Liver (tissue), 9 donors: ENCODE measurements around the gene ZC3H7B. TPM values are rescaled to one million over a fixed set of nuclear protein-coding genes. Genes with fewer than 3 reads are reported as not detected.
A peak's percentile ranks its signal among the peaks of the same experiment; 100 is the strongest.

Experiments used
- DNase-seq: peaks from one replicate; pipeline ENCODE4 v3.0.0-alpha.2; 2017; ENCODE audit warnings: low spot score
- H3K27ac ChIP-seq, 2 donors: one replicate each; pipeline ENCODE4 v1.7.0; 2013; ENCODE audit warnings: inconsistent platforms in 2 of 2, low read length in 2 of 2, control low read depth in 1 of 2, low read depth in 1 of 2, mild to moderate bottlenecking in 1 of 2
- H3K27me3 ChIP-seq, 4 donors: one replicate each; pipeline versions ENCODE4 v1.6.1 to v1.7.0; 2013; ENCODE audit warnings: low read length in 3 of 4, inconsistent platforms in 1 of 4, mild to moderate bottlenecking in 1 of 4, moderate library complexity in 1 of 4; ENCODE audit not compliant: control insufficient read depth in 4 of 4, insufficient read depth in 4 of 4
- H3K36me3 ChIP-seq, 4 donors: one replicate each; pipeline versions ENCODE4 v1.6.1 to v1.7.0; 2013; ENCODE audit warnings: low read length in 3 of 4, mild to moderate bottlenecking in 3 of 4, low read depth in 1 of 4, moderate library complexity in 1 of 4; ENCODE audit not compliant: control insufficient read depth in 4 of 4, insufficient read depth in 3 of 4
- H3K4me1 ChIP-seq, 4 donors: one replicate each; pipeline versions ENCODE4 v1.6.1 to v1.7.0; 2013; ENCODE audit warnings: low read length in 3 of 4, mild to moderate bottlenecking in 3 of 4, moderate library complexity in 1 of 4; ENCODE audit not compliant: control insufficient read depth in 4 of 4, insufficient read depth in 4 of 4
- H3K4me3 ChIP-seq, 3 donors: one replicate each; pipeline versions ENCODE4 v1.6.1 to v1.7.0; 2013; ENCODE audit warnings: low read length in 3 of 3, control low read depth in 1 of 3, low read depth in 1 of 3, mild to moderate bottlenecking in 1 of 3
- H3K9ac ChIP-seq, 2 donors: one replicate each; pipeline ENCODE4 v1.7.0; 2013; ENCODE audit warnings: low read length in 2 of 2, mild to moderate bottlenecking in 2 of 2, moderate library complexity in 2 of 2, control low read depth in 1 of 2, low read depth in 1 of 2
- H3K9me3 ChIP-seq, 4 donors: one replicate each; pipeline versions ENCODE4 v1.6.1 to v1.7.0; 2013; ENCODE audit warnings: low read length in 3 of 4; ENCODE audit not compliant: control insufficient read depth in 4 of 4
- EGR1 ChIP-seq, 2 donors: IDR thresholded peaks; 2 replicates each; pipeline ENCODE4 v1.6.1; 2016 to 2018; ENCODE audit warnings: antibody characterized with exemption in 2 of 2, low read depth in 2 of 2
- FOXA1 ChIP-seq: IDR thresholded peaks from 2 replicates; pipeline ENCODE4 v1.6.1; 2016; ENCODE audit warnings: antibody characterized with exemption
- GABPA ChIP-seq, 2 donors: IDR thresholded peaks in 1 of 2; conservative IDR thresholded peaks in 1 of 2; 2 replicates each; pipeline ENCODE4 v1.6.1; 2016; ENCODE audit warnings: antibody characterized with exemption in 2 of 2, mild to moderate bottlenecking in 1 of 2, moderate library complexity in 1 of 2
- NR2F2 ChIP-seq: IDR thresholded peaks from 2 replicates; pipeline ENCODE4 v1.6.1; 2016; ENCODE audit warnings: antibody characterized with exemption
- RAD21 ChIP-seq, 2 donors: IDR thresholded peaks; 2 replicates each; pipeline ENCODE4 v1.6.1; 2016; ENCODE audit warnings: antibody characterized with exemption in 2 of 2, mild to moderate bottlenecking in 2 of 2
- SP1 ChIP-seq: IDR thresholded peaks from 2 replicates; pipeline ENCODE4 v1.6.1; 2018; ENCODE audit warnings: antibody characterized with exemption, mild to moderate bottlenecking
- YY1 ChIP-seq: IDR thresholded peaks from 2 replicates; pipeline ENCODE4 v1.6.1; 2016; ENCODE audit warnings: antibody characterized with exemption, mild to moderate bottlenecking
- WGBS: extraction: QIAGEN DNeasy Blood & Tissue Kit; methylation state at CpG from one replicate; pipeline ENCODE4 v1.1.7; 2013; 5-methylcytosine and 5-hydroxymethylcytosine counted together
- polyA plus RNA-seq, 2 donors: library from polyadenylated mRNA; stranded (reverse) in 1 of 2; unstranded in 1 of 2; fragments of 200-250 nt in 1 of 2; fragments of >200 nt in 1 of 2; fragmentation: Nextera tagmentation in 1 of 2; extraction: Ambion mirVana in 1 of 2; gene quantifications; one replicate each; pipeline versions ENCODE4 v1.2.1 to v1.2.3, GENCODE V29; 2013 to 2015
- total RNA-seq, 2 donors: library from RNA; depleted of rRNA; stranded (reverse); fragments of >200 nt; gene quantifications; one replicate each; pipeline ENCODE4 v1.2.3, GENCODE V29; 2014
- TF ChIP-seq, protein P1 (sequence below): IDR thresholded peaks from 2 replicates; pipeline ENCODE4 v1.6.1; 2016; ENCODE audit warnings: antibody characterized with exemption
- TF ChIP-seq, protein P2 (sequence below): fragments of 150-350 bp; IDR thresholded peaks from 2 replicates; pipeline ENCODE4 v1.5.1; 2017; ENCODE audit warnings: improper control_type of control experiment, low read depth, low read length; ENCODE audit not compliant: missing input control
- TF ChIP-seq, protein P3 (sequence below): IDR thresholded peaks from 2 replicates; pipeline ENCODE4 v1.6.1; 2016; ENCODE audit warnings: antibody characterized with exemption
- donor health status: healthy.
- donor health status: healthy.
- donor health status: healthy.
- donor health status: healthy.
- donor health status: healthy.

Gene ZC3H7B
- total and polyA plus RNA-seq, 4 donors = 6.6 to 50.2 (median 26.1) TPM

DNA sequence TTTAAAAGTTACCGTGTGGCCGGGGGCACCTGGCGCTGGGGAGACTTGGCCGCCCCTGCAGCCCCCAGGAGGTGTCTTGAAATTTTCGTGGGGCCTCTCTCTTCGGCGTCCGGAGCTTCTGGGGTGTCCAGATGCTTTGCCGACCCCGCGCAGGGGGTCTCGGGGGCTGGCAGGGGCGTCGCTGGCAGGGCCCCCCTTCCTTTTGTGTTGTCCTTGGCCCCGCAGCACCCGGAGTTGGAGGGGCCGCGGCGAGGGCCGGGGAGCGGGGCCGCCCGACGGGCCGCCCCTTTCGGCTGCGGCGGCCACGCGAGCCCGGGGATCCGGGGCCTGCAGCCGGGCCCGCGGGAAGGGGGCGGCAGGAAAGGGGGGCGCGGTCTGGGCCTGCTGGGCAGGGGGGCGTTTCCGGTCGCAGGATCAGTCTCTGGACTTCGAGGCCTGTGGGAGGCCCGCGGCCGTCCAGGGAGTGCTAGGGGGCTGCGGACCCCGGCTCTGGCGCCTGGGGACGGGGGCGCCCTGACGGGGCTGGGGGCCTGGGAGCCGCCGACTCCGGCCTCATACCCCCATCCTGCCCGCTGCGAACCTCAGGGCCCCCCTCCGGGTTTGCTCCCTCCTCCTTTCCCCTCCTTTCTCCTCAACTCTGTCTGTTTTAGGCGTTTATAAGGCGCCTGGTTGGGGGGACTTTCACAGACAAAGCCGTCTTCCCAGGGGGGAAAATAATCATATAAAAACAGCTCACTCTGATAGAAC lies 869 bp downstream of the ZC3H7B start:
- peak; percentile 49 for DNase-seq
- peak overlapping the region; percentile 80 to 97 for H3K9ac ChIP-seq
- peaks cover 3 to 30% (median 20%) of the 10 kb centered on the region in 4 donors for H3K4me1 ChIP-seq
- peaks cover 0 to 2% (median 0%) of the 10 kb centered on the region in 4 donors for H3K36me3 ChIP-seq
- TF ChIP-seq, protein P1, sequence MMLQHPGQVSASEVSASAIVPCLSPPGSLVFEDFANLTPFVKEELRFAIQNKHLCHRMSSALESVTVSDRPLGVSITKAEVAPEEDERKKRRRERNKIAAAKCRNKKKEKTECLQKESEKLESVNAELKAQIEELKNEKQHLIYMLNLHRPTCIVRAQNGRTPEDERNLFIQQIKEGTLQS = no peak
- peak overlapping the region; percentile 80 to 96 (median 81) for H3K4me3 ChIP-seq
- H3K27me3 ChIP-seq = no peaks in the 10 kb centered on the region
- WGBS = under 1% methylated on average over 60 of the region's 60 CpGs
- no peaks in the 10 kb centered on the region for H3K9me3 ChIP-seq
- H3K27ac ChIP-seq = peak overlapping the region; percentile 95 to 98

DNA sequence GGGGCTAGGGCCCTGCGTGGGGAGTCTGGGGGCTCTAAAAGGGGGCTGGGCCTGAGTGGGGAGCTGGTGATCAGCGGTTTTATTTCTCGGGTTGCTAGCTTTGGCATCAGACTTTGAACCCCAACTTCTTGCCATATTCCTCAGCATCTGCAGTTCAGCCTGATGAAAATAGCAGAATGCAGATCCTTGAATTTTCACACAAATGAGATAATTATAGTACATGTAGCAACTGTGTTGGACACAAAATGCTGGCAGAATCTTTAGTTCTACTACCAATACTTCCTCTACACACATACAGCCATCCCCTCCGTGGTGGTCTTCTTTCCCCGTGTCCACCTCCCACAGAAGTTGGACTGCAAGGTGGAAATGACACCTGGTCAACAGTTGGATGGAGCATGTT lies 1.5 kb downstream of the ZC3H7B start:
- Histone ChIP-seq H3K27ac (peak overlapping the region; percentile 95 to 98), H3K9ac (peak overlapping the region; percentile 80 to 97), H3K36me3 (peaks cover 0 to 2% (median 0%) of the 10 kb centered on the region in 4 donors), H3K4me1 (peaks cover 6 to 36% (median 26%) of the 10 kb centered on the region in 4 donors), H3K4me3 (peak overlapping the region; percentile 59 to 96 (median 80)), H3K27me3 (no peaks in the 10 kb centered on the region), H3K9me3 (no peaks in the 10 kb centered on the region)
- TF ChIP-seq, protein P2, sequence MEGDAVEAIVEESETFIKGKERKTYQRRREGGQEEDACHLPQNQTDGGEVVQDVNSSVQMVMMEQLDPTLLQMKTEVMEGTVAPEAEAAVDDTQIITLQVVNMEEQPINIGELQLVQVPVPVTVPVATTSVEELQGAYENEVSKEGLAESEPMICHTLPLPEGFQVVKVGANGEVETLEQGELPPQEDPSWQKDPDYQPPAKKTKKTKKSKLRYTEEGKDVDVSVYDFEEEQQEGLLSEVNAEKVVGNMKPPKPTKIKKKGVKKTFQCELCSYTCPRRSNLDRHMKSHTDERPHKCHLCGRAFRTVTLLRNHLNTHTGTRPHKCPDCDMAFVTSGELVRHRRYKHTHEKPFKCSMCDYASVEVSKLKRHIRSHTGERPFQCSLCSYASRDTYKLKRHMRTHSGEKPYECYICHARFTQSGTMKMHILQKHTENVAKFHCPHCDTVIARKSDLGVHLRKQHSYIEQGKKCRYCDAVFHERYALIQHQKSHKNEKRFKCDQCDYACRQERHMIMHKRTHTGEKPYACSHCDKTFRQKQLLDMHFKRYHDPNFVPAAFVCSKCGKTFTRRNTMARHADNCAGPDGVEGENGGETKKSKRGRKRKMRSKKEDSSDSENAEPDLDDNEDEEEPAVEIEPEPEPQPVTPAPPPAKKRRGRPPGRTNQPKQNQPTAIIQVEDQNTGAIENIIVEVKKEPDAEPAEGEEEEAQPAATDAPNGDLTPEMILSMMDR = no peak
- TF ChIP-seq NR2F2 = no peak
- TF ChIP-seq, protein P3, sequence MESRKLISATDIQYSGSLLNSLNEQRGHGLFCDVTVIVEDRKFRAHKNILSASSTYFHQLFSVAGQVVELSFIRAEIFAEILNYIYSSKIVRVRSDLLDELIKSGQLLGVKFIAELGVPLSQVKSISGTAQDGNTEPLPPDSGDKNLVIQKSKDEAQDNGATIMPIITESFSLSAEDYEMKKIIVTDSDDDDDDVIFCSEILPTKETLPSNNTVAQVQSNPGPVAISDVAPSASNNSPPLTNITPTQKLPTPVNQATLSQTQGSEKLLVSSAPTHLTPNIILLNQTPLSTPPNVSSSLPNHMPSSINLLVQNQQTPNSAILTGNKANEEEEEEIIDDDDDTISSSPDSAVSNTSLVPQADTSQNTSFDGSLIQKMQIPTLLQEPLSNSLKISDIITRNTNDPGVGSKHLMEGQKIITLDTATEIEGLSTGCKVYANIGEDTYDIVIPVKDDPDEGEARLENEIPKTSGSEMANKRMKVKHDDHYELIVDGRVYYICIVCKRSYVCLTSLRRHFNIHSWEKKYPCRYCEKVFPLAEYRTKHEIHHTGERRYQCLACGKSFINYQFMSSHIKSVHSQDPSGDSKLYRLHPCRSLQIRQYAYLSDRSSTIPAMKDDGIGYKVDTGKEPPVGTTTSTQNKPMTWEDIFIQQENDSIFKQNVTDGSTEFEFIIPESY = no peak
- 9% methylated on average over 5 of the region's 5 CpGs for WGBS
- no peak for DNase-seq

DNA sequence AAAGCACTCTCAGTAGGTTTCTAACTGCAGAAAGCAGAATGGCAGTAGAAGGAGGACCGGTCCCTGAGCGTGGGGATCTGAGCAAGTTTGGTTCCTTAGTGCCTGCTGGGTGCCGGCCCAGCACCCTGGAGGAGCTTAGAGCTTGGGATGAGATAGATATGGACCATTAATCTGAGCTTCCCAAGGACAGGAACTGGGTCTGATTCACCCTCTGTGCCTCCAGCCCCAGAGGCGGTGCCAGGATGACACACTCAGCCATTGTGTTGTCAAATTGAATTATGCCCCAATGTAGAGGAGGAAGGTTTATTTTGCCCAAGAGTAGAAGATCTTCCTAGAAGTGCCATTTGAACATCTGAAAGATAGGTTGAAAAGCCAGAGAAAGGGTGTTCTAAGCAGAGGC lies 4.3 kb downstream of the ZC3H7B start:
- no peaks in the 10 kb centered on the region for H3K9me3 ChIP-seq
- H3K4me3 ChIP-seq = no peak overlapping the region
- H3K9ac ChIP-seq = no peak overlapping the region
- no peak for TF ChIP-seq YY1
- TF ChIP-seq GABPA (IDR thresholded peaks at IDR 0.05 in 1 of 2, conservative IDR thresholded peaks at IDR 0.05 in 1 of 2) = no peak
- TF ChIP-seq NR2F2 = no peak
- no peak for TF ChIP-seq FOXA1
- no peak for TF ChIP-seq SP1
- TF ChIP-seq EGR1 (IDR thresholded peaks at IDR 0.05; ENCODE audit: low read depth in 2 of 2) = no peak
- TF ChIP-seq, protein P2 = no peak
- no peak for TF ChIP-seq RAD21 (IDR thresholded peaks at IDR 0.05)
- peaks cover 0 to 2% (median 0%) of the 10 kb centered on the region in 4 donors for H3K36me3 ChIP-seq
- 89% methylated on average over 4 of the region's 4 CpGs for WGBS
- H3K4me1 ChIP-seq = peaks cover 8 to 43% (median 34%) of the 10 kb centered on the region in 4 donors
- peak overlapping the region; percentile 22 to 72 for H3K27ac ChIP-seq
- no peaks in the 10 kb centered on the region for H3K27me3 ChIP-seq
- DNase-seq = no peak
